ENCODE results near the gene ELF3.
A peak's percentile ranks its signal among the peaks of the same experiment; 100 is the strongest.
"Not testable (repeated sequence)": the region's sequence is repeated elsewhere in the genome, so short reads cannot be mapped to it uniquely, and the experiment has no call there.

Gene ELF3

DNA sequence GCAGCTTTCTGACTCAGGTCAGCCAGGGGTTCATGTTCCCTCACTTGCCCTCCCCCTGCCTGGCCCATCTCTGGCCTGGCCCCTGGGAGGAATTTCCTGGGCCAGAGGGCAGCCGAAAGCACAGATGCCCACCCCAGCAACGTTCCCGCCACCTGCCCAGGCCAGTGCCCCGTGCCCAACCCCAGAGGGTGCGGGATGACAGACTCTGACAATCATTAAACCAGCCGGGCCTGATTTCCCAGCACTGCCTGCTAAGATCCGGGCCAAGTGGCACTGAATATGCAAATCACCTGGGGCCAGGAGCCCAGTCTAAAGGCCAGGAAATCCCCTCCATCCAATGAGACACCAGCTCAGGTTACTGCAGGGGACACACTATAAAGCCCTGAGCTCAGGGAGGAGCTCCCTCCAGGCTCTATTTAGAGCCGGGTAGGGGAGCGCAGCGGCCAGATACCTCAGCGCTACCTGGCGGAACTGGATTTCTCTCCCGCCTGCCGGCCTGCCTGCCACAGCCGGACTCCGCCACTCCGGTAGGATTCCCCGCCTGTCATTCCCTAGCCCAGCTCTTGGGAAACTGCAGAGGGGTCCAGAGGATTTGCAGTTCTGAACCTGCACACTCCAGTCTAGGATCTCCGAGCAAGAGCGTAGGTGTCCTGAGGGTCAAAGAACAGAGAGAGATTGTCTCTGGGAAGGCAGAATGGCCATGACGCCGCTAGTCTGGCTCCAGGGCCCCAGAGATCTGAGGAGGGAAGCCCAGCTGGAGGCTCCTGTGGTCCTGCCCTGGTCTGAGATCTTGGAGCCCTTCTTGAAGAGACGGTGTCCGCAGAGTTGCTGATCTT, at the start of gene ELF3:
Gene ELF3, plus strand, starts transcription at position 408 of the 836 bp plus-strand sequence. CDS start 550 bp downstream, outside the sequence.
- POLR2A ChIA-PET: interaction anchor here (0.5 kb wide), 1 partner anchor 328 kb away, joined by 5 read pairs; no protein-coding TSS in a partner anchor
- CTCF ChIA-PET: interaction anchor here (0.9 to 9.0 kb wide), 13 partner anchors 10 to 203 kb away, joined by 3 to 78 read pairs (median 5); partner anchors contain the start of genes GPR37L1 and RNPEP
- peak; percentile 87 for DNase-seq (ENCODE audit: extremely low spot score)
- TF ChIP-seq CTCF (IDR thresholded peaks at IDR 0.05; ENCODE audit: control extremely low read depth, extremely low read depth, low read depth, missing control alignments): no peak

DNA sequence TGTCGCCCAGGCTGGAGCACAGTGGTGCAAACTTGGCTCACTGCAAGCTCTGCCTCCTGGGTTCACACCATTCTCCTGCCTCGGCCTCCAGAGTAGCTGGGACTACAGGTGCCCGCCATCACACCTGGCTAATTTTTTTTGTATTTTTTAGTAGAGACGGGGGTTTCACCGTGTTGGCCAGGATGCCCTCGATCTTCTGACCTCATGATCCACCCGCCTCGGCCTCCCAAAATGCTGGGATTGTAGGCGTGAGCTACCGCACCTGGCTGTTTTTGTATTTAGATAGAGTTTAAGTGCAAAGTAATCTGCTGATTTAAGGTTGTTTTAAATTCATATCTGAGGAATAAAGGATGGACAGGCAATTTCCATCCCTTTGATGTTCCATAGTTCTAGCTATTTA, 48.0 kb upstream of the ELF3 start:
- CTCF ChIA-PET: interaction anchor here (1.0 to 5.0 kb wide), 4 partner anchors 10 to 66 kb away, joined by 3 to 47 read pairs (median 18); no protein-coding TSS in a partner anchor
- POLR2A ChIA-PET; DNase-seq (ENCODE audit: extremely low spot score): not testable (repeated sequence)

DNA sequence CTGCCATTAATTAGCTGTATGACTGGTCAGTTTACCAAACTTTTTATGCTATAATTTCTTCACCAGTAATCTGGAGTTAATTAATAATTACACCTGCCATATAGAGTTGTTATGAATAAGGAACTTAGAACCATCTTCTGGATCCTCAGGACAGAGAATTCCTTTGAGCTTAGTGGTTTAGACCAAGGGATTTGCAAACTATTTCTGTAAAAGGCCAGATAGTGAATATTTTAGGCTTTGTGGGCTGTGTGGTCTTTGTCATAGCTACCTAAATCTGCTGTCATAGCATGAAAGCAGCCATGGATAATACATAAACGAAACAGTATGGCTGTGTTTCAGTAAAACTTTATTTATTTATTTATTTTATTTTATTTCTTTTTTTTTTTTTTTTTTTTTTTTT, 46.1 kb upstream of the ELF3 start:
- POLR2A ChIA-PET: interaction anchor here (0.7 kb wide), 2 partner anchors 19 to 83 kb away, joined by 3 to 7 read pairs; no protein-coding TSS in a partner anchor

GRCh38 chr1:201966171-201966570, 44.2 kb upstream of the ELF3 start:
- DNase-seq (ENCODE audit: extremely low spot score): no peak
- no peak for TF ChIP-seq CTCF (IDR thresholded peaks at IDR 0.05; ENCODE audit: control extremely low read depth, extremely low read depth, low read depth, missing control alignments)
- CTCF ChIA-PET: interaction anchor here (1.4 to 5.0 kb wide), 2 partner anchors 9 to 70 kb away, joined by 4 to 47 read pairs; no protein-coding TSS in a partner anchor
- POLR2A ChIA-PET: no interaction called here

More for the DNA sequence above, 46.1 kb upstream of the ELF3 start:
- CTCF ChIA-PET: interaction anchor here (1.3 to 5.0 kb wide), 4 partner anchors 8 to 482 kb away, joined by 3 to 47 read pairs (median 18); no protein-coding TSS in a partner anchor
- no peak for DNase-seq (ENCODE audit: extremely low spot score)
- no peak for TF ChIP-seq CTCF (IDR thresholded peaks at IDR 0.05; ENCODE audit: control extremely low read depth, extremely low read depth, low read depth, missing control alignments)

GRCh38 chr1:201968202-201968925, 42.0 kb upstream of the ELF3 start:
- DNase-seq (ENCODE audit: extremely low spot score): no peak
- ChIA-PET CTCF (interaction anchor here (0.8 to 2.0 kb wide), 4 partner anchors 15 to 73 kb away, joined by 3 to 16 read pairs (median 4); partner anchors contain the start of gene RNPEP), POLR2A (interaction anchor here (0.5 kb wide), 1 partner anchor 1658 kb away, joined by 3 read pairs; the partner anchor contains the start of gene ATP2B4)
- TF ChIP-seq CTCF (IDR thresholded peaks at IDR 0.05; ENCODE audit: control extremely low read depth, extremely low read depth, low read depth, missing control alignments): no peak

GRCh38 chr1:201970334-201971159, 39.8 kb upstream of the ELF3 start:
- no peak for TF ChIP-seq CTCF (IDR thresholded peaks at IDR 0.05; ENCODE audit: control extremely low read depth, extremely low read depth, low read depth, missing control alignments)
- ChIA-PET POLR2A (no interaction called here), CTCF (interaction anchor here (1.3 to 6.2 kb wide), 3 partner anchors 7 to 75 kb away, joined by 5 to 163 read pairs (median 34); no protein-coding TSS in a partner anchor)
- DNase-seq (ENCODE audit: extremely low spot score): no peak

Data from GM10248 (cell line).